Loucy (cell line): ENCODE measurements around the gene ANKZF1.

Source experiments
- H2AFZ ChIP-seq: fragments of 200-600 bp; sonication (generic); 2 replicates; pipeline ENCODE4 v1.6.0; 2016; ENCODE audit warnings: antibody characterized with exemption, mild to moderate bottlenecking, low read length, moderate library complexity
- H3F3A ChIP-seq: fragments of 200-600 bp; 2 replicates; pipeline ENCODE4 v1.6.0; 2016; ENCODE audit warnings: antibody characterized with exemption, low read depth, mild to moderate bottlenecking
- H3K27me3 ChIP-seq: fragments of 200-600 bp; sonication (generic); 2 replicates; pipeline ENCODE4 v1.6.1; 2014; ENCODE audit warnings: low read length, mild to moderate bottlenecking; ENCODE audit not compliant: insufficient read depth, poor library complexity, severe bottlenecking
- H3K36me3 ChIP-seq: fragments of 200-600 bp; sonication (generic); 2 replicates; pipeline ENCODE4 v1.6.1; 2016; ENCODE audit warnings: low read length; ENCODE audit not compliant: insufficient read depth
- H3K4me1 ChIP-seq: fragments of 200-600 bp; sonication (generic); 2 replicates; pipeline ENCODE4 v1.5.1; 2014; ENCODE audit warnings: low read length, mild to moderate bottlenecking; ENCODE audit not compliant: insufficient read depth, poor library complexity, severe bottlenecking
- H3K4me2 ChIP-seq: fragments of 200-600 bp; sonication (generic); 2 replicates; pipeline ENCODE4 v1.6.0; 2014; ENCODE audit warnings: antibody characterized with exemption, low read length, low read depth, mild to moderate bottlenecking; ENCODE audit not compliant: poor library complexity, severe bottlenecking
- H3K4me3 ChIP-seq: fragments of 200-600 bp; sonication (generic); 2 replicates; pipeline ENCODE4 v1.5.1; 2014; ENCODE audit warnings: low read length, mild to moderate bottlenecking, mixed read lengths; ENCODE audit not compliant: poor library complexity, severe bottlenecking
- H3K79me2 ChIP-seq: fragments of 200-600 bp; sonication (generic); 2 replicates; pipeline ENCODE4 v1.6.1; 2014; ENCODE audit warnings: low read length; ENCODE audit not compliant: insufficient read depth
- H3K9ac ChIP-seq: fragments of 200-600 bp; sonication (generic); 2 replicates; pipeline ENCODE4 v1.6.0; 2014; ENCODE audit warnings: mild to moderate bottlenecking, low read depth, low read length, moderate library complexity; ENCODE audit not compliant: poor library complexity, severe bottlenecking
- H3K9me2 ChIP-seq: fragments of 200-600 bp; sonication (generic); replicated peaks from 2 replicates; pipeline ENCODE4 v1.6.1; 2016; ENCODE audit warnings: low read depth, low read length, mixed read lengths
- H3K9me3 ChIP-seq: fragments of 200-600 bp; sonication (generic); 2 replicates; pipeline ENCODE4 v1.6.1; 2014; ENCODE audit warnings: mild to moderate bottlenecking, antibody characterized with exemption, low read length, low read depth; ENCODE audit not compliant: insufficient read depth
- H4K20me1 ChIP-seq: fragments of 200-600 bp; sonication (generic); 2 replicates; pipeline ENCODE4 v1.6.0; 2014; ENCODE audit warnings: antibody characterized with exemption, low read length, mild to moderate bottlenecking; ENCODE audit not compliant: insufficient read depth, poor library complexity, severe bottlenecking
- CTCF ChIP-seq: fragments of 200-600 bp; sonication (generic); conservative IDR thresholded peaks from 2 replicates; pipeline ENCODE4 v1.5.1; 2014; ENCODE audit warnings: mild to moderate bottlenecking, antibody characterized with exemption, low read length
- EZH2phosphoT487 ChIP-seq: fragments of 200-600 bp; IDR thresholded peaks from 2 replicates; pipeline ENCODE4 v1.6.1; 2018; ENCODE audit warnings: antibody characterized with exemption, mild to moderate bottlenecking, moderate library complexity, borderline replicate concordance

Gene ANKZF1

GRCh38 chr2:219186754-219187456 is 42.7 kb upstream of the ANKZF1 start:
- H3K9me2 ChIP-seq = no peaks in the 10 kb centered on the region
- TF ChIP-seq EZH2phosphoT487 (no peak), CTCF (no peak)
- H3K27me3 ChIP-seq = no peaks in the 10 kb centered on the region
- H3K9me3 ChIP-seq = no peaks in the 10 kb centered on the region
- H3F3A ChIP-seq = no peaks in the 10 kb centered on the region
- H3K79me2 ChIP-seq = peaks cover 2% of the 10 kb centered on the region; the same call in 1 of the 2 replicates
- H3K4me3 ChIP-seq = no peak overlapping the region
- H3K9ac ChIP-seq = no peak overlapping the region
- no peak overlapping the region for H2AFZ ChIP-seq
- no peak overlapping the region for H3K4me2 ChIP-seq
- peaks cover 22% of the 10 kb centered on the region; the same call in 1 of the 2 replicates for H3K36me3 ChIP-seq
- H4K20me1 ChIP-seq = no peaks in the 10 kb centered on the region
- H3K4me1 ChIP-seq = peaks cover 7% of the 10 kb centered on the region

- no peaks in the 10 kb centered on the region for H4K20me1 ChIP-seq
- H3K36me3 ChIP-seq = no peaks in the 10 kb centered on the region
- H3K9me3 ChIP-seq = peaks cover 4% of the 10 kb centered on the region; the same call in 1 of the 2 replicates
- peaks cover 11% of the 10 kb centered on the region for H3K4me1 ChIP-seq
- no peak overlapping the region for H3K9ac ChIP-seq
- no peaks in the 10 kb centered on the region for H3K9me2 ChIP-seq
- no peaks in the 10 kb centered on the region for H3K79me2 ChIP-seq
- no peak overlapping the region for H3K4me2 ChIP-seq
- no peaks in the 10 kb centered on the region for H3K27me3 ChIP-seq
- H3K4me3 ChIP-seq = no peak overlapping the region
- H2AFZ ChIP-seq = no peak overlapping the region
- no peak for TF ChIP-seq EZH2phosphoT487
- TF ChIP-seq CTCF = no peak
- peaks cover 3% of the 10 kb centered on the region; the same call in 1 of the 2 replicates for H3F3A ChIP-seq
Observed at GRCh38 chr2:219197388-219197787, 32.2 kb upstream of the ANKZF1 start.

- Histone ChIP-seq H3K9me3 (peaks cover 4% of the 10 kb centered on the region; the same call in 1 of the 2 replicates), H3K27me3 (no peaks in the 10 kb centered on the region), H3K79me2 (no peaks in the 10 kb centered on the region), H3K9ac (peak overlapping the region; percentile 59), H3K9me2 (no peaks in the 10 kb centered on the region), H3K36me3 (no peaks in the 10 kb centered on the region), H3K4me2 (peak overlapping the region; percentile 65), H3F3A (peaks cover 3% of the 10 kb centered on the region; the same call in 1 of the 2 replicates), H3K4me1 (peaks cover 11% of the 10 kb centered on the region), H3K4me3 (peak overlapping the region; percentile 71), H4K20me1 (no peaks in the 10 kb centered on the region), H2AFZ (no peak overlapping the region)
- TF ChIP-seq EZH2phosphoT487 (no peak), CTCF (no peak)
Observed at GRCh38 chr2:219198974-219199373, 30.6 kb upstream of the ANKZF1 start.
